Fibroblast of mammary gland (primary cell): Measurements from ENCODE around the gene SPATA3.

Experiments used
- DNase-seq: peaks from one replicate; pipeline ENCODE4 v3.0.0-alpha.2; 2010; ENCODE audit warnings: low read depth
- H3K4me3 ChIP-seq: 2 replicates; pipeline ENCODE4 v1.5.1; 2011; ENCODE audit warnings: low read depth, mild to moderate bottlenecking, low read length, moderate library complexity; ENCODE audit not compliant: control insufficient read depth
- CTCF ChIP-seq: conservative IDR thresholded peaks from 2 replicates; pipeline ENCODE4 v1.5.1; 2011; ENCODE audit warnings: low read depth, low read length, inconsistent platforms; ENCODE audit not compliant: control insufficient read depth, insufficient read depth

Gene SPATA3

GRCh38 chr2:230980468-230980867, 15.5 kb upstream of the SPATA3 start:
- no peak overlapping the region for H3K4me3 ChIP-seq
- no peak for TF ChIP-seq CTCF
- DNase-seq = no peak

GRCh38 chr2:230981704-230982103, 14.2 kb upstream of the SPATA3 start:
- no peak overlapping the region for H3K4me3 ChIP-seq
- no peak for DNase-seq
- TF ChIP-seq CTCF = no peak

GRCh38 chr2:230982126-230982525, 13.8 kb upstream of the SPATA3 start:
- TF ChIP-seq CTCF = no peak
- DNase-seq = no peak

GRCh38 chr2:230982528-230982927, 13.4 kb upstream of the SPATA3 start:
- no peak for TF ChIP-seq CTCF
- no peak for DNase-seq
- no peak overlapping the region for H3K4me3 ChIP-seq

More at GRCh38 chr2:230982126-230982525, 13.8 kb upstream of the SPATA3 start:
- no peak overlapping the region for H3K4me3 ChIP-seq

- no peak for TF ChIP-seq CTCF
- no peak for DNase-seq
- no peak overlapping the region for H3K4me3 ChIP-seq
Measured at GRCh38 chr2:230983566-230983965, 12.4 kb upstream of the SPATA3 start.

GRCh38 chr2:230984393-230985220, 11.3 kb upstream of the SPATA3 start:
- H3K4me3 ChIP-seq = no peak overlapping the region
- DNase-seq = no peak
- no peak for TF ChIP-seq CTCF

- no peak for DNase-seq
- TF ChIP-seq CTCF = no peak
- no peak overlapping the region for H3K4me3 ChIP-seq
Measured at GRCh38 chr2:230985519-230986231, 10.2 kb upstream of the SPATA3 start.
